ENCODE data around the gene LRRC1.

DNA sequence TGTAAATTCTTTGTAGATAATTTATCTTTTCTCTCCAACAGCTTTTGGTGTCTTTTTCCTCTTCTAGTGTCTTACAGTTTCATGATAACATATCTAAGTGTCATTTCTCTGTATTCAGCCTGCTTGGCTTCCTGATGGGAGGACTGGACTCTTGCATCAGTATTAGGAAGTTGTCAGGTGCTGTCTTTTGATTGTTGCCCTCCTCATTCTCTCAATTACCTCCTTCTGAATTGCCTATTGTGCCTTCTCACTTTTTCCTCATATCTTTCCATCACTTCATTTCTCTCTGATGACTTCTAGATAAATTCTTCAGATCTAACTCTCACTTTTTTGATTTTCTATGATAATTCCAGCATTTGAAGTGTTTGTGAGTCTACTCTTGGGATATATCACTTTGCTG is 162.0 kb downstream of the LRRC1 start:
- TF ChIP-seq, protein P1, sequence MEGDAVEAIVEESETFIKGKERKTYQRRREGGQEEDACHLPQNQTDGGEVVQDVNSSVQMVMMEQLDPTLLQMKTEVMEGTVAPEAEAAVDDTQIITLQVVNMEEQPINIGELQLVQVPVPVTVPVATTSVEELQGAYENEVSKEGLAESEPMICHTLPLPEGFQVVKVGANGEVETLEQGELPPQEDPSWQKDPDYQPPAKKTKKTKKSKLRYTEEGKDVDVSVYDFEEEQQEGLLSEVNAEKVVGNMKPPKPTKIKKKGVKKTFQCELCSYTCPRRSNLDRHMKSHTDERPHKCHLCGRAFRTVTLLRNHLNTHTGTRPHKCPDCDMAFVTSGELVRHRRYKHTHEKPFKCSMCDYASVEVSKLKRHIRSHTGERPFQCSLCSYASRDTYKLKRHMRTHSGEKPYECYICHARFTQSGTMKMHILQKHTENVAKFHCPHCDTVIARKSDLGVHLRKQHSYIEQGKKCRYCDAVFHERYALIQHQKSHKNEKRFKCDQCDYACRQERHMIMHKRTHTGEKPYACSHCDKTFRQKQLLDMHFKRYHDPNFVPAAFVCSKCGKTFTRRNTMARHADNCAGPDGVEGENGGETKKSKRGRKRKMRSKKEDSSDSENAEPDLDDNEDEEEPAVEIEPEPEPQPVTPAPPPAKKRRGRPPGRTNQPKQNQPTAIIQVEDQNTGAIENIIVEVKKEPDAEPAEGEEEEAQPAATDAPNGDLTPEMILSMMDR (IDR thresholded peaks at IDR 0.05): no peak
- TF ChIP-seq POLR2A (IDR thresholded peaks at IDR 0.05) (no peak), EP300 (IDR thresholded peaks at IDR 0.05) (no peak)
